HepG2 (cell line): Measurements from ENCODE around the gene CSF3R. TPM values are rescaled to one million over a fixed set of nuclear protein-coding genes. Genes with fewer than 3 reads are reported as not detected.

Source experiments
- ATAC-seq: fragments of 200-7000 bp; cut with Tn5 transposase; 3 replicates; pipeline ENCODE4 v1.9.1; 2020; ENCODE audit warnings: mild to moderate bottlenecking, moderate library complexity
- BruUV-seq: library from RNA; stranded (reverse); fragments of 400-500 nt; replicated peaks from 2 replicates; lab custom pipeline; 2021; lab: Mats Ljungman, UMichigan
- CTCF ChIA-PET: fragments of 300-600 bp; formaldehyde crosslinking; extraction: SDS; loops from one replicate; lab custom pipeline; 2021; ENCODE audit warnings: low total read pairs, inconsistent platforms, low intra/inter-chr PET ratio; lab: Yijun Ruan, JAX
- POLR2A ChIA-PET: fragments of 350-600 bp; sonication (Branson Sonifier 250); formaldehyde crosslinking; loops from one replicate; lab custom pipeline; 2020; ENCODE audit warnings: antibody characterized with exemption, inconsistent platforms; lab: Yijun Ruan, JAX
- DNase-seq: peaks from one replicate; pipeline ENCODE4 v3.0.0-alpha.2; 2015; ENCODE audit warnings: low spot score
- FAIRE-seq: peaks from 3 replicates; lab custom pipeline; 2011; peaks lifted over from hg19 to GRCh38; lab: Jason Lieb, UNC
- H2AFZ ChIP-seq: one replicate; pipeline ENCODE4 v1.6.1; 2011; ENCODE audit warnings: low read length, inconsistent platforms
- H3K27ac ChIP-seq: fragments of 300-600 bp; 3 replicates; pipeline ENCODE4 v1.8.0; 2011; ENCODE audit warnings: mixed run types, mild to moderate bottlenecking, mixed read lengths, low read length, inconsistent platforms; ENCODE audit not compliant: insufficient read depth; ENCODE audit errors: extremely low read length
- H3K27me3 ChIP-seq, 2 experiments: fragments of 200-600 bp in 1 of 2; 2 replicates in 1 of 2; 3 replicates in 1 of 2; pipeline versions ENCODE4 v1.6.0 to v1.8.0; 2011; ENCODE audit warnings: low read length in 2 of 2, mild to moderate bottlenecking in 2 of 2, moderate library complexity in 2 of 2, inconsistent platforms in 1 of 2; ENCODE audit not compliant: insufficient read depth in 2 of 2, control insufficient read depth in 1 of 2
- H3K36me3 ChIP-seq, 2 experiments: fragments of 200-600 bp in 1 of 2; replicated peaks in 1 of 2; 2 replicates in 1 of 2; 3 replicates in 1 of 2; pipeline versions ENCODE4 v1.5.1 to v1.8.0; 2011; ENCODE audit warnings: low read length in 2 of 2, inconsistent platforms in 1 of 2; ENCODE audit not compliant: insufficient read depth in 2 of 2, control insufficient read depth in 1 of 2
- H3K4me1 ChIP-seq: 2 replicates; pipeline ENCODE4 v1.5.1; 2012; ENCODE audit warnings: low read length, inconsistent platforms; ENCODE audit not compliant: insufficient read depth
- H3K4me2 ChIP-seq: 2 replicates; pipeline ENCODE4 v1.6.0; 2011; ENCODE audit warnings: low read depth, low read length, inconsistent platforms
- H3K4me3 ChIP-seq, 3 experiments: fragments of 200-600 bp in 1 of 3; sonication (generic), shearing (Covaris generic) in 1 of 3; replicated peaks in 1 of 3; 2 replicates each; pipeline ENCODE4 v1.5.1; 2011 to 2016; ENCODE audit warnings: low read length in 3 of 3, inconsistent platforms in 2 of 3, low read depth in 2 of 3, mild to moderate bottlenecking in 2 of 3, control low read depth in 1 of 3, mixed read lengths in 1 of 3; ENCODE audit not compliant: insufficient read depth in 1 of 3
- H3K79me2 ChIP-seq: one replicate; pipeline ENCODE4 v1.6.1; 2011; ENCODE audit warnings: low read length, inconsistent platforms; ENCODE audit not compliant: insufficient read depth
- H3K9ac ChIP-seq: 2 replicates; pipeline ENCODE4 v1.6.0; 2011; ENCODE audit warnings: mild to moderate bottlenecking, low read depth, low read length, inconsistent platforms; ENCODE audit not compliant: insufficient read depth
- H3K9me3 ChIP-seq: 2 replicates; pipeline ENCODE4 v1.5.1; 2012; ENCODE audit warnings: mild to moderate bottlenecking, low read length
- H4K20me1 ChIP-seq: 2 replicates; pipeline ENCODE4 v1.6.0; 2011; ENCODE audit warnings: inconsistent platforms, mild to moderate bottlenecking, low read length, moderate library complexity; ENCODE audit not compliant: insufficient read depth
- ARID2 ChIP-seq: sonication (generic); formaldehyde crosslinking; IDR thresholded peaks from 2 replicates; pipeline ENCODE4 v1.8.1; 2022; ENCODE audit warnings: mild to moderate bottlenecking, missing genetic modification reagents, borderline replicate concordance
- CENPX ChIP-seq: sonication (generic); formaldehyde crosslinking; IDR thresholded peaks from 2 replicates; pipeline ENCODE4 v1.9.0; 2021; ENCODE audit warnings: mild to moderate bottlenecking, missing genetic modification reagents, moderate library complexity
- E2F2 ChIP-seq: sonication (generic); formaldehyde crosslinking; IDR thresholded peaks from 2 replicates; pipeline ENCODE4 v1.4.0; 2020; ENCODE audit warnings: missing genetic modification reagents, borderline replicate concordance
- GLMP ChIP-seq: sonication (generic); formaldehyde crosslinking; IDR thresholded peaks from 2 replicates; pipeline ENCODE4 v1.9.0; 2021; ENCODE audit warnings: missing genetic modification reagents, mild to moderate bottlenecking, borderline replicate concordance
- MYPOP ChIP-seq: sonication (generic); formaldehyde crosslinking; IDR thresholded peaks from 2 replicates; pipeline ENCODE4 v1.8.1; 2023; ENCODE audit warnings: mild to moderate bottlenecking, moderate library complexity, missing genetic modification reagents
- NFRKB ChIP-seq: fragments of 450-650 bp; IDR thresholded peaks from 2 replicates; pipeline ENCODE4 v1.6.1; 2017
- POLR2A ChIP-seq, 2 experiments: IDR thresholded peaks; 2 replicates each; pipeline ENCODE4 v1.6.1; 2011; ENCODE audit warnings: low read depth in 2 of 2, low read length in 2 of 2, mild to moderate bottlenecking in 1 of 2, moderate library complexity in 1 of 2; ENCODE audit not compliant: insufficient read depth in 1 of 2
- RAD21 ChIP-seq: fragments of 450-650 bp; formaldehyde crosslinking; IDR thresholded peaks from 2 replicates; pipeline ENCODE4 v1.5.0; 2020; ENCODE audit warnings: mild to moderate bottlenecking
- SIX4 ChIP-seq: sonication (generic); formaldehyde crosslinking; IDR thresholded peaks from 2 replicates; pipeline ENCODE4 v1.4.0; 2020; ENCODE audit warnings: missing genetic modification reagents
- TGIF2 ChIP-seq: IDR thresholded peaks from 2 replicates; pipeline ENCODE4 v1.6.1; 2016; ENCODE audit warnings: control low read depth, missing compliant biosample characterization
- ZBTB8A ChIP-seq: sonication (generic); formaldehyde crosslinking; IDR thresholded peaks from 2 replicates; pipeline ENCODE4 v1.4.0; 2020; ENCODE audit warnings: mild to moderate bottlenecking, low read depth, missing genetic modification reagents, borderline replicate concordance
- ZNF10 ChIP-seq: sonication (generic); formaldehyde crosslinking; IDR thresholded peaks from 2 replicates; pipeline ENCODE4 v1.4.0; 2020; ENCODE audit warnings: mild to moderate bottlenecking, low read depth, missing genetic modification reagents, borderline replicate concordance
- WGBS: methylation state at CpG from one replicate; pipeline ENCODE4 v1.1.6; 2017; ENCODE audit warnings: low lambda C conversion rate; 5-methylcytosine and 5-hydroxymethylcytosine counted together
- in situ Hi-C: cut with HindIII; loops from 2 replicates; pipeline ENCODE4 v1.10.0; 2017; ENCODE audit warnings: low pct_unique_long_range_greater_than_20kb; ENCODE audit not compliant: extremely low pct_ligation_motif_present
- intact Hi-C: fragments of 100-400 bp; cut with micrococcal nuclease; formaldehyde crosslinking; loops from one replicate; pipeline ENCODE4 v1.10.0; 2022; ENCODE audit not compliant: unreplicated experiment
- polyA plus RNA-seq, 8 experiments: library from polyadenylated mRNA; depleted of rRNA in 3 of 8; stranded (reverse) in 7 of 8; unstranded in 1 of 8; fragments of >200 nt; fragmentation: Illumina TruSeq in 4 of 8; extraction: Trizol in 4 of 8; gene quantifications; 2 replicates each; pipeline versions ENCODE4 v1.2.1 to v1.2.3, GENCODE V29; 2011 to 2016; ENCODE audit warnings: low read depth in 4 of 8, missing spikeins in 1 of 8, mixed read lengths in 1 of 8; ENCODE audit not compliant: insufficient read depth in 1 of 8
- total RNA-seq, 5 experiments: library from RNA; depleted of rRNA; stranded (reverse); fragments of >200 nt; fragmentation: Illumina TruSeq; extraction: Trizol; gene quantifications; 2 replicates each; pipeline ENCODE4 v1.2.3, GENCODE V29; 2016; ENCODE audit warnings: low read depth in 1 of 5

CSF3R gene
- total and polyA plus RNA-seq, 2 of the 13 experiments (the other 11 are each of a cell fraction or from before 2014, with no cell fraction given), result 11.9 to 28.8 TPM

- no peak for TF ChIP-seq MYPOP
- no peak; the same call in 1 of the 2 replicates for TF ChIP-seq TGIF2 (CRISPR knock-in tag)
- no peak for TF ChIP-seq ZNF10 (CRISPR knock-in tag)
- TF ChIP-seq SIX4 (CRISPR knock-in tag), result peak; percentile 67; the same call in 1 of the 2 replicates
- TF ChIP-seq ZBTB8A (CRISPR knock-in tag), result peak; percentile 30; the same call in 1 of the 2 replicates
Observed at GRCh38 chr1:36463803-36464604, 18.7 kb downstream of the CSF3R start, which contains the start of gene MRPS15 (continued).

- peaks cover 55% of the 10 kb centered on the region for H3K4me1 ChIP-seq
- TSS peak; percentile 33 for BruUV-seq
- in situ Hi-C loops (no loop called here), intact Hi-C loops (no loop called here)
- peak overlapping the region; percentile 91 for H3K9ac ChIP-seq
- peak overlapping the region; percentile 93 for H3K27ac ChIP-seq
- H3K79me2 ChIP-seq, result peaks cover 17% of the 10 kb centered on the region
- peak overlapping the region; percentile 92 for H3K4me2 ChIP-seq
- H3K9me3 ChIP-seq, result no peaks in the 10 kb centered on the region
- no peak for FAIRE-seq
- no peak overlapping the region for H2AFZ ChIP-seq
- CTCF ChIA-PET, result no interaction called here
- DNase-seq, result no peak
- 6% methylated on average over 5 of the region's 6 CpGs for WGBS
- POLR2A ChIA-PET, result interaction anchor here (0.9 to 3.6 kb wide), 13 partner anchors 9 to 1011 kb away, joined by 3 to 48 read pairs (median 4); partner anchors contain the start of genes LSM10, OSCP1 and ZC3H12A
- H3K27me3 ChIP-seq, result no peaks in the 10 kb centered on the region; a peak in 1 of 5 replicates
- peak overlapping the region; percentile 83 to 91 (median 90) for H3K4me3 ChIP-seq
- peaks cover 16 to 37% of the 10 kb centered on the region in 2 experiments for H3K36me3 ChIP-seq
- ATAC-seq, result peak; percentile 43
- no peaks in the 10 kb centered on the region for H4K20me1 ChIP-seq
- 0 out of 2 replicates have a peak, but pooled peaks have one; percentile 4 for TF ChIP-seq E2F2
- TF ChIP-seq NFRKB, result no peak
- TF ChIP-seq POLR2A (IDR thresholded peaks at IDR 0.05; ENCODE audit: insufficient read depth in 1 of 2, low read depth in 2 of 2, low read length in 2 of 2), result peak in 1 of 2 experiments; percentile 40; a peak in 2 of 4 replicates
- no peak for TF ChIP-seq ARID2
- no peak for TF ChIP-seq RAD21 (CRISPR knock-in tag)
- no peak for TF ChIP-seq CENPX
- TF ChIP-seq GLMP (CRISPR knock-in tag), result no peak
Observed at GRCh38 chr1:36463463-36463802, 19.3 kb downstream of the CSF3R start.
